ENCODE results near the gene SWAP70. TPM values are rescaled to one million over a fixed set of nuclear protein-coding genes. Genes with fewer than 3 reads are reported as not detected.

SWAP70 gene
- total RNA-seq, 3 donors from 2014 or later (not counting 1 experiment from before 2014, with no cell fraction given): 11.8 to 14.0 (median 11.9) TPM

- H3K4me1 ChIP-seq (ENCODE audit: control insufficient read depth, insufficient read depth, low read length): no peaks in the 10 kb centered on the region
- no peaks in the 10 kb centered on the region for H3K27me3 Mint-ChIP-seq (ENCODE audit: low read depth in 2 of 2)
- H3K27me3 ChIP-seq (ENCODE audit: control insufficient read depth, insufficient read depth, low read length): no peaks in the 10 kb centered on the region
- H3K36me3 Mint-ChIP-seq: no peaks in the 10 kb centered on the region
- WGBS (ENCODE audit: insufficient coverage): 91% methylated on average over 3 of the region's 3 CpGs
- TF ChIP-seq CTCF (IDR thresholded peaks at IDR 0.05): no peak
- ATAC-seq (no peak), DNase-seq (no peak)
- H3K9me3 ChIP-seq (ENCODE audit: control insufficient read depth, insufficient read depth, low read length): no peaks in the 10 kb centered on the region
- no peak overlapping the region for H3K27ac ChIP-seq (ENCODE audit: low read length)
- intact Hi-C loops (cut with micrococcal nuclease): no loop called here
- H3K27ac Mint-ChIP-seq: no peak overlapping the region
- H3K36me3 ChIP-seq (ENCODE audit: control insufficient read depth, insufficient read depth, low read length): peaks cover 2% of the 10 kb centered on the region
- no peak overlapping the region for H3K4me3 ChIP-seq (ENCODE audit: low read length)
- no peak overlapping the region for H3K4me3 Mint-ChIP-seq
- H3K4me1 Mint-ChIP-seq: no peaks in the 10 kb centered on the region
- H3K9me3 Mint-ChIP-seq: no peaks in the 10 kb centered on the region
These were observed 138.5 kb downstream of the SWAP70 start for GRCh38 chr11:9802291-9802861.

Other genes with a start within 250 kb of the SWAP70 start
- gene ZNF143, start 203.1 kb upstream of the SWAP70 start, total RNA-seq: 10 to 100 TPM; 27.4 to 32.7 (median 32.6) TPM
- 10 to 100 TPM; 17.1 to 20.8 (median 19.0) TPM for gene WEE1, start 90.4 kb upstream of the SWAP70 start, total RNA-seq

Data from natural killer cell (primary cell).